NCI-H526 (cell line): ENCODE measurements around the gene CD82.

Experiments
- DNase-seq, 2 experiments: peaks; one replicate each; lab custom pipeline; 2025; lab: John Stamatoyannopoulos, UW

CD82 gene

GRCh38 chr11:44575962-44576361, 10.5 kb downstream of the CD82 start:
- no peak for DNase-seq

- no peak for DNase-seq
Observed at GRCh38 chr11:44576656-44577055, 11.2 kb downstream of the CD82 start.

DNA sequence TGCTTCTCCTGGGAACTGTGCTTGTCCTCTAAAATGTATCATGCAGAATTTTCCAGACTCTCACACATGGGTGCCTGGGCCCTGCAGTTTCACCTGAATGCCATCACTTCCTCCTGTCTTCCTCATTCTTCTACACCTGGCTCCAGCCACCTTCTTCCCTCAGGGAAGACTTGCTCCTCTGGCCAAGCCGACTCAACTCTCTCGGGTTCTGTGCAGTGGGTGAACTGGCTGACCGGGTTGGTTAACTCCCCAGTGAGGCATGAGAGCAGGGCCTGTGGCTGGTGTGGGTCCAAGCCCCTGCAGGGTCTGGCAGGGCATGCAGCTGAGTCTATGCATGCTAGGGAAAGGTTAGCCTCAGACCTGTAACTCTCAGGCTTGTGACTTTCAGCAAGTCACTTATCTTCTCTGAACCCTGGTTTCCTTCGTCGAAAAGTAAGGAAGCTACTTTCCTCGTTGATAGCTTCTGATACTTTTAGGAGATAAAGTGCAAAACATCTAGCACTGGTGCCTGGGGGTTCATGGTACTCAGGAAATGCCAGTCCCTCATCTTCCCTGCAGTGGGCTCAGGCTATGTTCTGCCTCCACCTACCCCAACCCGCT, 11.9 kb downstream of the CD82 start:
- DNase-seq, result no peak

DNA sequence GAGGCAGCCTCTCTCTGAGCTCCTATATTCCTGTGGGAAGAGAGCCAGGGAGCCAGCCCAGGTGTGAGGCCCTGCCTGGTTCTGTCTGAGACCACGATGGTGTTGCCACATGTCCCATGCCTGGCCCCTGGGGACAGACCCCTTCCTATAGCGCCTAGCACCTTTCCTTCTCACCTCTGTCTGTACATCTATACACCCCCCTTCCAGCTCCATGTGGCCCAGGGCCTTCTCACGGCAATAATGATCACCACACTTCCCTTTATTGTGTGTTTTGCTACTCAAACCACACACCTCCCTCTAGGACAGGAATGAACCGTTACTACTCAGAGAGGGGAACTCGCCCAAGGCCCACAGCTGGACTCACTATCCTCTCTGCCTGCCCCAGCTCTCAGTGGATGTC, 12.8 kb downstream of the CD82 start:
- no peak for DNase-seq

DNA sequence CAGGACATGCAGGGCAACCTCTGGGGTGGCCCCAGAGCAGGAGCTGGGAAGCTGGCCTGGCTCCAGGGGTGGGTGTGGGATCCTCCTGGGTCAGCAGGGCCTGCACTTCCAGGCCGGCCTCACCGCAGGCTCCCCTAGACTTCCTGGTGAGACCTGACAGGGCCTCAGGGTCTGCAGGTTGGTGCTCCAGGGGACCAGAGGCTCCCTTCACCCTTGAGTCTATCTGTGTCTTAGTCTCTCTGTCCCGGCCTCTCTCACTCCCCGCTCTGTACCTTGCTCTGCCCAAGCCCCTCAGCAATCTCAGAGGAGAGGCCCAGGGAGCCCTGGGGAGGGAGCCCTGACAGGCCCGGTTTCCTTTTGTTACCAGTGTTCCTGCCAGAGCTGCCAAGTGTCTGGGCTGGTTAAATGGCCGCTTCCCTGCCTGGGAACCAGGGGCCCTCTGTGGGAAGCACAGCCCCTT, 13.9 kb downstream of the CD82 start:
- DNase-seq, result no peak

DNA sequence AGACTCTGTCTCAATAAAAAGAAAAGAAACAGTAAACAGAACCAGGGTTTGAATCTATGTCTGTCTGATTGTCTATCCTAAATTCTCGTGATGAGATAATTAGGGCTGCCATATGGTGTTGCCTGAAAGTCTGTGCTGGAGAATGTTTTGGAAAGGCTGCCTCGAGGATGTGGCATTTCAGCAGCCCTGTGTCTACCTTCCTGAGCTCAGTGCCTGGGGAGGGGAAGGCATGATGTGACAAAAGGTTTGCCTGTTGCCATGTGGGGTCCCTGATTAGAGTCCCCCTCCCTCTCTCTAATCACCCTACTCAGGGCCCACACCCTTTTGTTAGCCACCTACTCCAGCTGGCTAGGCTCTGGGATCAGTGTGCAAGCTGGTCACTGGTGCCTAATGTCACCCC, 15.2 kb downstream of the CD82 start:
- DNase-seq, result no peak

DNA sequence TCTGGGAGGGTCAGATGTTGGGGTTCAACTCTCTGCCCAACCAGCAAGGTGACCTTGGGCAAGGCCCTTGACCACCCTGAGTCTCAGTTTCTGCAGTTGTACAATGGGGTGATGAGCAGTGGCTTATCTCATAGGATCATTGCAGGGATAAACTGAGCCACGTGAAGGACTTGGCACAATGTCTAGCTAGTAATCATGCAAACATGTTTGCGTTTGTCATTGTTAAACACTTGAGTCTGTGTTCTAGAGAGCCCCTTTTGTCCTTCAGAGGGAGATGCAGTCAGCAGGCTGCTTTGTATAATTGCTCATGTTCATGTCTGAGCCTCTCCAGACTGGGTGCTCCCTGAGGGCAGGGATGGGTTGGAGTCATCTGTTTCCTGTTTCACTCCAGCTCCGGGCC, 15.8 kb downstream of the CD82 start:
- no peak for DNase-seq

GRCh38 chr11:44582641-44583352, 17.3 kb downstream of the CD82 start:
- no peak for DNase-seq

- DNase-seq, result no peak
Observed at GRCh38 chr11:44583353-44583669, 17.8 kb downstream of the CD82 start.

- no peak for DNase-seq
Observed at GRCh38 chr11:44585421-44585820, 20.0 kb downstream of the CD82 start.

DNA sequence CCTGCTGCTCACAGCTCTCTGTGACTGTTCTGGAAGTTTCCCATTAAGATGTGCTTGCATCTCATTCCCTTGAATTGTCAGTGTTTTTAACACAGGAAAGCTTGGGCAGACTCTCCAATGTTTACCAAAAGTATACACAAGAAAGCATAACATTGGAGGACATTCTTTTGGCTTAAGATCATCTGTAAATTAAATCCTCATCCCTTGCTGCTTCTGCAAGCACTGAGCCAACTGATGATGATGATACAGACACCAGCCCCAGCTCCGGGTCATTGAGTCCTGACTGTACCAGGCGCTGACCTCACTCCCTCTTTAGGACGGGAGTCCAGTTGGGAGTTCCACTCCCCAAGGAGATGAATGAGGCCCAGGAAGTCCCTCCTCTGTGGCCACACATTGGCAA, 23.8 kb downstream of the CD82 start:
- no peak for DNase-seq

- DNase-seq, result no peak
Observed at GRCh38 chr11:44590769-44591168, 25.3 kb downstream of the CD82 start.

GRCh38 chr11:44591557-44591956, 26.1 kb downstream of the CD82 start:
- DNase-seq, result no peak

DNA sequence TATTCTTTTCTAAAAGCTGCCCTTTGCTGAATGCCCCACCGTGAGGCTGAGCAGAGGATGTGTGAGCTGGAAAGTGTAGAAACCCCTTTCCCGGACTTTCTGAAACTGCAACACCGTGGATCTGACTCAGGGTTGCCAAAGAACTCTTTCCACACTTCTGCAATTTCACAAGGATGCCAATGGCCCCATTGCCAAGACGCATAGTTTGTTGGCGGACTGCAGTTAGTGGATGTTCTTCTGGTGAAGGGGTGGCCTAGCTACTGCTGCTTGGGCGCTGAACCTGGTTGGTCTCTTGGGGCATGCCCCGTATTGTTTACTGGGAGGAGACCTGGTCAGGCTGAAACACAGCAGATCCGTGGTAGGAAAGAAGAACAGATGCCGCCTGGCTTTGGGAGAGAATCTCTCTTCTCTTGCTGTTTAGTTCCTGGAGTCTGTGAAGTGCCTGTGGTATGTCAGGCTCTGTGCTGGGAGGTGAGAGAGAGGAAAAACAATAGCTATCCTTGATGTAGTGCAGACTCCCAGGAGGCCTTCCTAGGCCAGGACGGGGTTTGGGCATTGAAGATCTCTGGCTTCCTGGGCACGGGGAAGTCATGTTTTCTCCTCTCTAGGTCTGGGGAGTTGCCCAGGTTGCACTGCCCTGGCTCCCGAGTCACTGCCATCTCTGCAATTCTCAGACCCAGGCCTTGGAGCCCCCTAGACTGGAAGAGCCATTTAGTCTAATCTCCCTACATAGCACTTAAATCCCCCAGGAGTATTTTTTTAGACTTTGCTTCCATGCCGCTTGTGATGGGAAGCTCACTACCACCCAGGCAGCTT, 26.9 kb downstream of the CD82 start:
- no peak for DNase-seq

DNA sequence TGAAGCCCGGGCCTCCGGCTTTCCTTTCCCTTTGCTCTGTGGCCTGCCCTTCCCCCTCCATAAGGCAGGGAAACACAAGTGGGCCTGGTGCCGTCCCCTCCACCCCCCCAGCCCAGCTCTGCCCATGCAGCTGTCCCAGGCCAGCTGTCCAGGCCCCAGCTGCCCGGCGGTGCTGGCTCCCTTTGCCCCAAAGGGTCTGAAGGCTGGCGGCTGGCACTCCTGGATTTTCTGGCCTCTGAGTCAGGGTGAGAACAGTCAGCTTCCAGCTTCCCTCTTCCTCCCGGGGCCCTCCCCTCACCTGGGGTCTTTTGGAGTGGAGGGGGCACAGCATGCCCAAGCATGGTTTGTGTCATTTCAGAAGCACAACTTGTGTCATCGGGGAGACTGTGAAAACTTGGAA, 27.8 kb downstream of the CD82 start:
- no peak for DNase-seq

DNA sequence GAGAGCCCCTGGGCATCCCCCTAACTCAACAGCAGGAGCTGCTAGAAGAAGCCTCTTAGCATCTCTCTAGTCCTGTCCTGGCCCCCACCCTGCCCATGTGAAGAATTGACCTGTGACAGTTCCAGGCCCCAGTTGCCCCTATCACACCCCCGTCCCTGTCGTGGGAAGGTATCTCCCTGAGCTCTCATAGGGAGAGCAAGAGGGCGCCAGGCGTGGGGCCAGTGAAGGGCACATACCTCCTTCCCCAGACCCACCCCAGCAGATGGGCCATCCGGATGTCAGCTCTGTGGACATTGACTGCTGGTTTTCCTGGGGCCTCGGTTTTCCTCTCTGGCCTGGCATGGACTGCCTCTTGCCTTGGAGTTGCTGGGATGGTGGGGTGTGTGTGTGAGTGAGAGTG, 29.5 kb downstream of the CD82 start:
- no peak for DNase-seq

GRCh38 chr11:44595964-44596381, 30.5 kb downstream of the CD82 start:
- no peak for DNase-seq

DNA sequence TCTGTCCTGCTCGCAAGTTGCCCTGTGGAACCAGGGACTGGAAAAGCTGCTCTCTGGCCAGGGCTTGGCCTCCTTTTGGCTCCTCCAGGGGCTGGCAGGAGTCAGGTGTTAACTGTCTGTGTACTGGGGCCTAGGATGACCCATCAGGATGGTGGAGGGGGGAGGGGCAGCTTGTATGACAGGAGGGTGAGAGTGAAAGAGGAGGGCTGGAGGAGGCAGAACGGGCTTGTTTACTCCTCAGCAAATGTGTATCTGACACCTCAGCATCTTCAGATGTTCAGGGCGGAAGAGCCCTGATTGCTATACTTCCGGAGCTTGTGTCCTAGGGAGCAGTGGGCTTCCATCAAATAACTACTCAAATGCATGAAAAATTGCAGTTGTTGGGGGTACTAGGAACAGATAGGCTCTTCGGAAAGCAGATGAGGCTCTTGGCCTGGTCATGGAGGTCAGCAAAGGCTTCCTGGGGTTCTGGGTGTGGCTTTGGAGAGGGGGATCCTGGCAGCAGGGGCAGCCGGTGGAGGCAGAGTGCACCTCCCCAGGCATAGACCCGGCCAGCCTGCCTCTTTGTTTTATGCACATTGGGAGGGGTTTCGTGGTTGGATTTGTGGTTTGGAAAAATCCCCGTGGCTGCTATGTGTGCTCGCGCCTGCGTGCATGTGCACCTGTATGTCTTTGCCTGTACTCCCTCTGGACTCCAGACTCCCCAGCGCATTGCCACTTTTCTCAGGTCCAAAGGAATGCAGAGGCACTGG, 31.2 kb downstream of the CD82 start:
- no peak for DNase-seq

DNA sequence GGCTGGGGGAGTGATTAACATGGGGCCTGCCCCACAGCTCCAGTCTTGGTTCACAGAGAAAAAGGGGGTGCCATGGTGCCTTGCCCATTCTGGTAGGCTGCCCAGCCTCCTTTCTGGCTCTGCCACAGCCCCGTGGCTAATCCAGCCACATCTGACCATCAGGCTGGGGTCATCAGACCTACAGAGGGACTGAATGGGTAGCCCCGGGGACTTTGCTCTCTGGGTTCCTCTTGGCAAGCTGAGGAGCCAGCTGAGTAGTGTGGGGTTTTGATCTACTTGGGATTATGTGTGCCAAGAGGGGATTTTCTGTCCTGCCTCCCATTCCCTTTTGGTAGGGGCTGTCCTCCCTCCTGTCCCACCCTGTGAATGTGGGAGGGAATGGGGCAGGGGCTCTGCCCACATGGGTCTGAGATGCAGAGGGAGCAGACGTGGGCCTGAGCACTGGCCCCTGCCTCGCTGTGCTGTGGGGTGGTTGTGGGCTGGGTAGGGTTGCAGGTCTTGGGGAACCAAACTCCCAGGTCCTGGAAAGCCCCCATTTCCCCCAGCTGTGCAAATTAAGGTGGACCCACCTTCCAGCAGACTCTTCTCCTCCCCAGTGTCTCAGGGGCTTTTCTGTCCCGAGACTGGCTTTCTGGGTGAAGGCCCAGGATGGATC, 32.0 kb downstream of the CD82 start:
- no peak for DNase-seq

DNA sequence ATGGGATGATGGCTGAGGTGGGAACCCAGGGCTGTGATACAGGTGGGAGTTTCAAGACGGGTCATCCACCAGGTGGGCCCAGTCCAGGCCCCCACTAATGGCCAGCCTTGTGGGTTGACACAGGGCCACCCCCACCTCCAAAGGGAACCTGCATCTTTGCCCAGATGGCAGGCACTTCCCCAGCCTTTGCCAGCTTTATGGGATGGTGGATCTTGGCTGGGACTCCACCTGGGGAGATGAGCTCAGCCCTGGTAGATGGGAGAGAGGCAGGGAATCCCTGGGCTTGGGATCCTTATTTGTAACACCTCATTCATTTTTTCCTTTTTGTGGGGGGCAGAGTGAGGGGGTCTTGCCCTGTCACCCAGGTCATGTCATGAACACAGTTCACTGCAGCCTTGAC, 33.4 kb downstream of the CD82 start:
- DNase-seq, result no peak

DNA sequence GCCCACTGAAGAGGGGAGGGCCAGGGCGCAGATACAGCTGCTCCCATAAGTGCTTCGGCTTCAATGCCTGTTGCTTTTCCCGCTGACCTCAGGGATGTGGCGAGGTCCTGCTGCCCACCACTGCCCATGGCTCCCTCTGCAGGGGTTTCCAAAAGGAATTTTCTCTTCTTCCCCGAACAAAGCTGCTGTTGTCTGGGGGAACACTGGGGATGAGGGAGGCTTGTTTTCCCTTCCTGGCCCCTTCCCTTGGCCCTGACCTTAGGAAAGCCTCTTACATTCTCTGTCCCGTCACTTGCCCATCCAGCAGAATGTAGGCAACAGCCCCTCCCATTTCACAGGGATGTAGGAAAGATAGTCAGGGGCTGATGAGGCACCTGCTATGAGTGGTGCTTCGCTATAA, 34.8 kb downstream of the CD82 start:
- no peak for DNase-seq

DNA sequence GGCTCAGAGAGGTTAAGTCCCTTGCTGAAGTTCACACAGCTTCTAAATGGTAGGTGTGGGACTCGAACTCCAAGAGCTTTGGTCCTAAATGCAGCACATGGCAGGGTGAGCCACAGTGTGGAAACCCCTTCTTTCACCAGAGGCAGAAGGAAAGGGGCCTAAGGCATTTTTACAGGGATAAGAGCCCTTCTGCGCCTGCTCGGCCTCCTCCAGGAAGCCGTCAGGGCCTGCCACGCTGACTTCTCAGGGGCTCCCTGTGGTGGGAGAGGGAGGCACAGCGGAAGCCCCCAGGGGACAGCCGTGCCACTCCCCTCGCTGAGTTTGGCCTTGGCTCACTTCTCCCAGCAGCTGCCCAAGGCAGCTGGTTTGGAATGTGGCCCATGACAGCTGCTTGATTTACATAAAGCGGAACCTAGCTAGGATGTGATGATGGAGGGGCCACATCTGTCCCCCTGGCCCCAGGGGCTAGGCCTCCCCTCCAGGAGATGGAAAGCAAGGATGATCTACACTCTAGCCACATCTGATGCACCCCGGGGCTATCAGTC, 35.4 kb downstream of the CD82 start:
- DNase-seq, result no peak
